ENCODE data around the gene TSTD1.

Gene TSTD1

DNA sequence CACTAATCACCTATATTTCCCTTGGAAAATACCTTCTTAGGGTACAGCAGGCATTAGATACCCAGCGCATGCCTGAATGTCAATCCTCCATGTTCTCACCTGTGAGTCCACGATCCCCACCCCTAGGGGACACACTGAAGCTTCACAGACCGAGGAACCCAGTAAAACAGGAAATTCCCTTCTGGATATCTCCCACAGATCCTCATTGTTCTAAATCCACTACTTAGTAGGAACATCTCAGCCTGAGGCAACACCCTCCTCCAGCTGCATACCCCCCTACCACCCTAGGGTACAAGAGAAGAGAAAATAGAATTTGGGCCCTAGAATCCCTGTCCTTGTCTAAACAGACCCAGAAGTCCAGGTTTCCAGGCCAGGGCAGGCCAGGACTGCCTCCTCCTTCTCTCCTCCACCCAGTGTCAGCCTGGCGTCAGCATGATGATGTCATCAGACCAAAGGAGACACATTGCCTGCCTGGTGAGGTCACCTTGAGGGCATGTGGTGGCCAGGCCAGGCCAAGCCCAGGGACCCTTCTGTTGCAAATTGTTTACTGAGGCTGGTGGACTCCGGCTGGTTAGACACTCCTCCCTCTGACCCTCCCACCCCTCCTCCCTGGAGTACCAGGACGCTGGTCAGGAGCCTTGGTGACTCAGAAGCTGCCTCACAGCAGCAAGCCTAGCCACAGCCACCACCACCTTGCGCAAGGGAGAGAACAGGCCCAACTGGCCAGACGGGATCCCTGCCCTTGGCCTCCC lies 44.4 kb upstream of the TSTD1 start:
- POLR2A ChIA-PET (ENCODE audit: low non-redundant PET) = interaction anchor here (0.5 kb wide), 1 partner anchor 39 kb away, joined by 5 read pairs; no protein-coding TSS in a partner anchor
- peak overlapping the region; percentile 80 for H3K27ac ChIP-seq
- TF ChIP-seq, protein P1, sequence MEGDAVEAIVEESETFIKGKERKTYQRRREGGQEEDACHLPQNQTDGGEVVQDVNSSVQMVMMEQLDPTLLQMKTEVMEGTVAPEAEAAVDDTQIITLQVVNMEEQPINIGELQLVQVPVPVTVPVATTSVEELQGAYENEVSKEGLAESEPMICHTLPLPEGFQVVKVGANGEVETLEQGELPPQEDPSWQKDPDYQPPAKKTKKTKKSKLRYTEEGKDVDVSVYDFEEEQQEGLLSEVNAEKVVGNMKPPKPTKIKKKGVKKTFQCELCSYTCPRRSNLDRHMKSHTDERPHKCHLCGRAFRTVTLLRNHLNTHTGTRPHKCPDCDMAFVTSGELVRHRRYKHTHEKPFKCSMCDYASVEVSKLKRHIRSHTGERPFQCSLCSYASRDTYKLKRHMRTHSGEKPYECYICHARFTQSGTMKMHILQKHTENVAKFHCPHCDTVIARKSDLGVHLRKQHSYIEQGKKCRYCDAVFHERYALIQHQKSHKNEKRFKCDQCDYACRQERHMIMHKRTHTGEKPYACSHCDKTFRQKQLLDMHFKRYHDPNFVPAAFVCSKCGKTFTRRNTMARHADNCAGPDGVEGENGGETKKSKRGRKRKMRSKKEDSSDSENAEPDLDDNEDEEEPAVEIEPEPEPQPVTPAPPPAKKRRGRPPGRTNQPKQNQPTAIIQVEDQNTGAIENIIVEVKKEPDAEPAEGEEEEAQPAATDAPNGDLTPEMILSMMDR (conservative IDR thresholded peaks at IDR 0.05; ENCODE audit: low read depth) = no peak
- CTCF ChIA-PET = interaction anchor here (1.5 to 1.8 kb wide), 3 partner anchors 12 to 15 kb away, joined by 3 to 5 read pairs (median 4); partner anchors contain the start of gene KLHDC9
- DNase-seq (ENCODE audit: low spot score) = peak; percentile 89

DNA sequence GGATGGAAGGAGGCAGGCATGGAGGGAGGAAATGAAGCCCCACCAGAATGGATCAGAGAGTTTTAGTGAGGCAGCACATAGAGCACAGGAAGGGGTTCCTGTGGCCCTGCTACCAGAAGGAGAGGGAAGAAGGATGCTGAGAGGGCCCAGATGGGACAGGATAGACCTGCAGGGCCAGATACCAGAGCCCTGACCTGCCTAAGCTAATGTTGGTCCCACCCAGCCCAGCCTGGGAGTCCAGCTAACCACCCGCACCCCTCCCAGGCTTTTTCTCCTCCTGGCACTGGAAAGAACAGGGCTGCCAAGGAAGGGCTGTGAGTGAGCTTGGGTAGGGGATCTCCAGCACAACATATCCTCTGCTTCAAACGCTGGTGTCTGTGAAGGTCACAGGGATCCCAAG lies 43.7 kb upstream of the TSTD1 start:
- POLR2A ChIA-PET (ENCODE audit: low non-redundant PET) = no interaction called here
- peak overlapping the region; percentile 80 for H3K27ac ChIP-seq
- CTCF ChIA-PET = interaction anchor here (1.5 to 1.8 kb wide), 2 partner anchors 11 to 15 kb away, joined by 3 to 4 read pairs; no protein-coding TSS in a partner anchor
- TF ChIP-seq, protein P1 (conservative IDR thresholded peaks at IDR 0.05; ENCODE audit: low read depth) = no peak
- DNase-seq (ENCODE audit: low spot score) = no peak

DNA sequence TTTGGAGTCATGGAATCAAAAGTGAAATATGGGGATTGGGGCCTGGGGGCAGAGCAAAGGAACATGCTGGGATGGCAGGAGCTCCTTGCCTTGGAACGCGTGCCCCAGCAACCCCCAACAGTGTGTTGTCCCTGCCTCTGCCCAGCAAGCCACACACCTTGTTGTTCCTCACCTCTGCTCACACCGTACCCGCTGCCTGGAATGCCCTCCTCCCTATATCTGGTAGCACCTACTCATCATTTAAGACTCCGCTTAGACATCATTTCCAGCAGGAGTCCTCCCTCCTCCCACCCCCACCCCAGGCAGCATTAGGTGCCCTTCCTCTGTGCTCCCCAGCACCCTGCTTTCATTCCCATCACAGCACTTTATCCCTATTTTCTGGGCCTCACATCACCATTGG lies 42.8 kb upstream of the TSTD1 start:
- ChIA-PET CTCF (interaction anchor here (1.8 kb wide), 1 partner anchor 16 kb away, joined by 4 read pairs; no protein-coding TSS in a partner anchor), POLR2A (ENCODE audit: low non-redundant PET) (no interaction called here)
- TF ChIP-seq, protein P1 (conservative IDR thresholded peaks at IDR 0.05; ENCODE audit: low read depth) = no peak
- H3K27ac ChIP-seq = peak overlapping the region; percentile 80
- DNase-seq (ENCODE audit: low spot score) = no peak

DNA sequence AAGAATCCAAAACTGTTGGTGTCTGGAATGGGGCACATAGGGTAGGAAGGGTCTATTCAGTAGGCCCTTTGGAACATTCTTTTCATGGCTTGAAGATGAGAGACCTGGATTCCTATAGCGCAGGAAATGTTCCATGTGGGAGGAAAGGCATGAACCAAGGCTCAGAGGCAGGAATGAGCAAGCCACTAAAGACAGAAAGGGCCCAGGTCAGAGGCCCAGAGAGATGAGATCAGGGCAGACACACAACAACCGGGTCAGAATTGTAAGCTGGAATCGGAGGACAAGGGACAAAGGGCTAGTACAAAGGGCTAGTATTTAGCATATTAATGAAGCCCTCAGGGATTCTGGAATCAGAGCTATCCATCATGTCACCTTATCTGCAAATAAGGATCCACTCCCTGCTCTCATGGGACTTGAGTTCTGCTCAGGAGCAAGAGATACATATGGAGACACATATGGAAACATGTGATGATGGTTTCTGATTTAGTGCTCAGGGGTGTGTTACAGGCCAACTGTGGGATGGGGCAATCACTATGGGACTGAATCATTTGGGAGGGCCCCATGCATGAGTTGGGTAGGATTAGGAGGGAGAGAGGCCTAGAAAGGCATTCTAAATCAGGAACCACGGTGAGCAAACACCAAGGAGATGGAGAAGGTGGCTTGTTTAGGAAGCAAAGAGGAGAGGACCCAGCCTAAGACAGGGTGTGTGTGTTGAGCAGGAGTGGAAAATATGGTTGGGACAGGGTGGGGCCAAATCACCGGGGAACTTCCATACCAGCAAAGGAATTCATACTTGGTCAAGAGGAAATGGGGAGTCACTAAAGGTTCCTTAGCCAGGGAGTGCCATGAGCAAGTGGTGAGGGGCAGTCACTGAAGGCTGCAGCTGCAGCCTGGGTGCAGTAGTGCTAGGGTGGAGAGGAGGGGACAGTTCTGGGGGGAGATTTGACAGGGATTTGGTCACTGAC lies 42.0 kb upstream of the TSTD1 start:
- TF ChIP-seq, protein P1 (conservative IDR thresholded peaks at IDR 0.05; ENCODE audit: low read depth) = no peak
- ChIA-PET POLR2A (ENCODE audit: low non-redundant PET) (no interaction called here), CTCF (interaction anchor here (0.5 to 1.8 kb wide), 3 partner anchors 17 to 177 kb away, joined by 3 to 4 read pairs (median 3); no protein-coding TSS in a partner anchor)
- DNase-seq (ENCODE audit: low spot score) = no peak
- H3K27ac ChIP-seq = peak overlapping the region; percentile 80

DNA sequence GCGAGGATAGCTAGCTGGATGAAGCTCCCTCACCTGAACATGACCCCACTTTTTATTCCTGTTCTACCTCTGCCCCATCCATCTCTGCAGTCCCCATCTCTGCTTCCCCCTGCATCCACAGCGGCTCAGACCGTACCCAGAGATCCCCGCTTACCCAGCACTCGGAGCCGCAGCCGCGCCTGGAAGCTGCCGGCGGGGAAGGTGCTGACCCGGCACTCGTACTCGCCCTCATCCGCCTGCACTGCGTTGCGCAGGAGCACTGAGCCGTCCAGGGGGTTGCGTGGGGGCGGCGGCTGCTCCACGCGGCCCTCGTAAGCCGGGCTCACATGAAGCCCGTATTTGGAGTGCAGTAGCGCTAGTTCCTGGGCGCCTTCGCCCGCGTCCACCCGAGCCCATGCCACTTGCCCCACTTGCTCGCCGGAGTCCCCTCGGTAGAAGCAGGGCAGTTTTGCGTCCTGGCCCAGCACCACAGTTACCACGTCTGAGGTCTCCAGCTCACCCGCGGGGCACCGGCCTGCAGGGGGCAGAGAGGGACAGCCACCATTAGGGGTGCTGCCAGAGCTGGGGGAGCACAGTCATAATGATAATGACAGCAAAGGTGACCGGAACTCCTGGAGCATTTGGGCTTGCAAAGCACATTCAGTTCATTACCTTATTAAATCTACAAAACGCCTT lies 40.8 kb upstream of the TSTD1 start:
- TF ChIP-seq, protein P1 (conservative IDR thresholded peaks at IDR 0.05; ENCODE audit: low read depth) = no peak
- no peak overlapping the region for H3K27ac ChIP-seq
- POLR2A ChIA-PET (ENCODE audit: low non-redundant PET) = no interaction called here
- no peak for DNase-seq (ENCODE audit: low spot score)
- CTCF ChIA-PET = interaction anchor here (1.0 kb wide), 1 partner anchor 176 kb away, joined by 3 read pairs; no protein-coding TSS in a partner anchor

DNA sequence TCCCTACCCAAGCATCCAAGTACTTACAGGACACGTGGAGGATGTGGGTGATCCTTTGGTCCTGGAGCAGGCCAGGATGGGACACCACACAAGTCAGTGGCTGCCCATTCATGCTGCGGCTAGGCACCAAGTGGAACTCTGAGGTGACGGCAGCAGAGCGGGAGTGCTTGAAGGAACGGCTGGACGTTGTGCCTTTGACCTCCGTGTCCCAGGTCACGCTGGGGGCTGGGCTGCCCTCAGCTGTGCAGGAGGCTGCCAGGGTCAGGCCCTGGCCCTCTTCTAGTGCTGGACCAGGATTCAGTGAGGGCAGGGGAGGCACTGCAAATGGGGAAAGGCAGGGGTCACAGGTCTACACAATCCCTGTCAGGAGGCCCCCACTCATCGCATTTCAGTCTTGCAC lies 38.7 kb upstream of the TSTD1 start:
- TF ChIP-seq, protein P1 (conservative IDR thresholded peaks at IDR 0.05; ENCODE audit: low read depth) = no peak
- DNase-seq (ENCODE audit: low spot score) = no peak
- CTCF ChIA-PET = no interaction called here
- H3K27ac ChIP-seq = no peak overlapping the region
- POLR2A ChIA-PET (ENCODE audit: low non-redundant PET) = no interaction called here

Data from RWPE1 (cell line).